BJ (cell line): ENCODE results near the gene LAMA5. TPM values are rescaled to one million over a fixed set of nuclear protein-coding genes. Genes with fewer than 3 reads are reported as not detected.

Experiments used
- CTCF ChIA-PET: fragments of 350-600 bp; formaldehyde crosslinking; extraction: SDS; loops from one replicate; lab custom pipeline; 2021; ENCODE audit warnings: antibody characterized with exemption, inconsistent platforms; lab: Yijun Ruan, JAX
- POLR2A ChIA-PET: fragments of 300-600 bp; sonication (Branson Sonifier 250); formaldehyde crosslinking; extraction: SDS; loops from one replicate; lab custom pipeline; 2021; ENCODE audit warnings: antibody characterized with exemption; lab: Charles Lee
- DNase-seq: peaks from one replicate; pipeline ENCODE4 v3.0.0-alpha.2; 2011; ENCODE audit warnings: low read depth
- H3K27me3 ChIP-seq: 2 replicates; pipeline ENCODE4 v1.6.0; 2011; ENCODE audit warnings: low read length; ENCODE audit not compliant: control insufficient read depth, insufficient read depth
- H3K36me3 ChIP-seq: 2 replicates; pipeline ENCODE4 v1.5.1; 2011; ENCODE audit warnings: low read length; ENCODE audit not compliant: control insufficient read depth, insufficient read depth
- H3K4me3 ChIP-seq: 2 replicates; pipeline ENCODE4 v1.5.1; 2011; ENCODE audit warnings: low read depth, mild to moderate bottlenecking, control low read depth, low read length
- polyA plus RNA-seq: library from polyadenylated mRNA; depleted of rRNA; stranded (reverse); fragments of >200 nt; gene quantifications from 2 replicates; pipeline ENCODE4 v1.2.3, GENCODE V29; 2011
- TF ChIP-seq, protein P1 (sequence below): IDR thresholded peaks from 2 replicates; pipeline ENCODE4 v1.5.1; 2011; ENCODE audit warnings: low read depth, mild to moderate bottlenecking, control low read depth, inconsistent platforms, low read length, moderate library complexity; ENCODE audit not compliant: insufficient read depth

Gene LAMA5
- polyA plus RNA-seq, 1 experiment, result 1.1 TPM

DNA sequence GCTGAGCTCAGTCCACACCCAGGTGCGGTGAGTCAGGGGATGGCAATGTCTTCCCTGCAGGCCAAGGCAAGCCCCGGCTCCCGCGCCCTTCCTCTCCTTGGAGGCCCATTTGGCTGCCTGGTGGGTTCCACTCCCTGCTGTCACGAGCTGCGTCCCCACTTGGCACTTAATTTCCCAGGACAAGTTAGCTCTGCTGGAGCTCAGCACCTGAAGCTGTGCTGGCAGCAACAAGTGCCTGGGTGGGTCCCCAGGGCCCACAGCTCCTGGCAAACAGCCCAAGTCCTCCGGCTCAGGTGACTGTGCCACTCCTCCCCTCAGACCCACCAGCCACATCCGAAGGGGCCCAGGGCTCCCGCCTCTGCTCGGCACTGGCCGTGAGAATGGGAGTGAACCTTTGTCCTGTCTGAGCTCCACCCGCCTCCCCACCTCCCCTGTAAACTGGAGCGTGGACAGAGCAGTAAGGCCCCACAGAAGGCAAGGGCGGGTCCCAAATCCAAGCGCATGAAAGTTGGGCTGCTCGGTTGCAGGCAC lies 16.9 kb downstream of the LAMA5 start:
- DNase-seq, result no peak
- TF ChIP-seq, protein P1, sequence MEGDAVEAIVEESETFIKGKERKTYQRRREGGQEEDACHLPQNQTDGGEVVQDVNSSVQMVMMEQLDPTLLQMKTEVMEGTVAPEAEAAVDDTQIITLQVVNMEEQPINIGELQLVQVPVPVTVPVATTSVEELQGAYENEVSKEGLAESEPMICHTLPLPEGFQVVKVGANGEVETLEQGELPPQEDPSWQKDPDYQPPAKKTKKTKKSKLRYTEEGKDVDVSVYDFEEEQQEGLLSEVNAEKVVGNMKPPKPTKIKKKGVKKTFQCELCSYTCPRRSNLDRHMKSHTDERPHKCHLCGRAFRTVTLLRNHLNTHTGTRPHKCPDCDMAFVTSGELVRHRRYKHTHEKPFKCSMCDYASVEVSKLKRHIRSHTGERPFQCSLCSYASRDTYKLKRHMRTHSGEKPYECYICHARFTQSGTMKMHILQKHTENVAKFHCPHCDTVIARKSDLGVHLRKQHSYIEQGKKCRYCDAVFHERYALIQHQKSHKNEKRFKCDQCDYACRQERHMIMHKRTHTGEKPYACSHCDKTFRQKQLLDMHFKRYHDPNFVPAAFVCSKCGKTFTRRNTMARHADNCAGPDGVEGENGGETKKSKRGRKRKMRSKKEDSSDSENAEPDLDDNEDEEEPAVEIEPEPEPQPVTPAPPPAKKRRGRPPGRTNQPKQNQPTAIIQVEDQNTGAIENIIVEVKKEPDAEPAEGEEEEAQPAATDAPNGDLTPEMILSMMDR, result no peak
- CTCF ChIA-PET, result interaction anchor here (0.9 to 1.0 kb wide), 2 partner anchors 19 to 26 kb away, joined by 3 to 4 read pairs; no protein-coding TSS in a partner anchor
- H3K4me3 ChIP-seq, result no peak overlapping the region
- H3K36me3 ChIP-seq, result peaks cover 1% of the 10 kb centered on the region; the same call in 1 of the 2 replicates
- POLR2A ChIA-PET, result no interaction called here
- H3K27me3 ChIP-seq, result no peaks in the 10 kb centered on the region

DNA sequence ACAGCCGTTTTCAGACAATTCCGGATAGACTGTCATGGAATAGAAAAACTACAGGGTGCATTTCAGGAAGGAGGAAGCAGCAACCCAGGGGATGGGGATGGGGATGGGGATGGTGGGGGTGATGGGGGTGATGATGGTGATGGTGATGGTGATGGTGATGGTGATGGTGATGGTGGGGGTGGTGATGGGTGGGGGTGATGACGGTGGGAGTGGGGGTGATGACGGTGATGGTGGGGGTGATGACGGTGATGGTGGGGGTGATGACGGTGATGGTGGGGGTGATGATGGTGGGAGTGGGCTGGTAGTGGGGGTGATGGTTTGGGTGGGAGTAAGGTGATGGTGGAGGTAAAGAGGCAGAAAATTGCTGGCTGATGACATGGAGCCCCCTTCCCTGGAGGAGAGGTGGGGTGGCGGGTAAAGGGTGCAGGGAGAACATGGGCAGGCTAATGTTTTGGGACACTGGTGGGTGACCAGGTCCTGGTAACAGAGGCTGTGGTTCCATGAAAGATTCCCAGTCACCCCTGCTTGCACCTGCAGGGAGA lies 17.5 kb downstream of the LAMA5 start:
- Histone ChIP-seq H3K4me3 (no peak overlapping the region), H3K27me3 (no peaks in the 10 kb centered on the region), H3K36me3 (peaks cover 1% of the 10 kb centered on the region; the same call in 1 of the 2 replicates)
- POLR2A ChIA-PET, result no interaction called here
- CTCF ChIA-PET, result interaction anchor here (1.0 kb wide), 1 partner anchor 26 kb away, joined by 4 read pairs; no protein-coding TSS in a partner anchor
- no peak for DNase-seq
- TF ChIP-seq, protein P1, result no peak

DNA sequence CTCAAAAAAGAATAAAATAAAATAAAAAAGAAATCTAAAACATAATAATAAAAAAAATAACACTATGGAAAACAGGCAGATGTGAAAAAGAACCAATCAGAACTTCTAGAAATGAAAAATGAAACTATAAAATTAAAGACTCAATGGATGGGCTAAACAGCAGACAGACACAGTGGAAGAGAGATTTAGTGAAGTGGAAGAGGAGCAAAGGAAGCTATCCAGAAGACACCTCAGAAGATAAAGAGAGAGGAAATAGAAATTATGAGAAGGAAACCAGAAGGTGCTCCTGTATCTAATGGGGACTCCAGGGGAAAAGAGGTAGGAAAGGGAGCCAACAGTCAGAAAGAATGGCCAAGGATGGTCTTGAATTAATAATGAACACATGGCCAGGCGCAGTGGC lies 18.5 kb downstream of the LAMA5 start:
- CTCF ChIA-PET, result no interaction called here

DNA sequence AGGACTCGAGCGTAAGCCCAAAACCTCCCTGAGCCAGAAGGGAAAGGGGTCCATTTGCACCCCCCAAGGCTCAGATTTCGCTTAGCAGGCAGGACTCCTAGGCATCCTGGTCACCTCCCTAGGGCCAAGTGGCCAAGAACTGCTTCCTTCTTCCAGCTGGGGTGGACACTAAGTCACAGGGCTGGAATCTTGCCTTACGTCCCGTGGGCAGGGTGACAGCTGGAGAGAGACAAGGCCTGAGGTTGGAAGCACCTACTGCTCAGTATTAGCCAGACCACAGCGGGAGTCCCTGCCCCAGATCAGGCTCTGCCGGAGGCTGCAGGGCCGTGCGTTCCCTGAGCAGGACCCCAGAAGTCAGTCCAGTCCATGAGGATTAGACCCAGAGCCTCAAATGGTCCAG lies 19.7 kb downstream of the LAMA5 start:
- DNase-seq, result no peak
- POLR2A ChIA-PET, result no interaction called here

More for the DNA sequence above, 18.5 kb downstream of the LAMA5 start:
- TF ChIP-seq, protein P1, result no peak
- POLR2A ChIA-PET, result no interaction called here
- H3K36me3 ChIP-seq, result peaks cover 1% of the 10 kb centered on the region; the same call in 1 of the 2 replicates
- H3K27me3 ChIP-seq, result no peaks in the 10 kb centered on the region
- no peak for DNase-seq
- no peak overlapping the region for H3K4me3 ChIP-seq

DNA sequence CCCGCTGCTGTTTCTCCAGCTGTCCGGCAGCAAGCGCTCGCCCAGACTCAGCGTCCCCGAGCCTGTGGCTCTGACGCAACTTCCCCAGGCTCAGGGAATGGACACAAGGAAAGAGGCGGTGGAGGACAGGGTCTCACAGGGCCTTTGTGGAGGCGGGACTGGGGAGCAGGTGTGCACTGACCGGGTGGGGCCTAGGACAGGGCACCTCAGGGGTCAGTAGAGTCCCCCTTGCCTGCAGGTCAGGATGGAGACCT lies 20.0 kb downstream of the LAMA5 start:
- ChIA-PET CTCF (no interaction called here), POLR2A (no interaction called here)
- H3K4me3 ChIP-seq, result no peak overlapping the region
- TF ChIP-seq, protein P1, result no peak
- DNase-seq, result no peak
- H3K36me3 ChIP-seq, result peaks cover 1% of the 10 kb centered on the region; the same call in 1 of the 2 replicates
- H3K27me3 ChIP-seq, result no peaks in the 10 kb centered on the region

More for the DNA sequence above, 19.7 kb downstream of the LAMA5 start:
- Histone ChIP-seq H3K36me3 (peaks cover 1% of the 10 kb centered on the region; the same call in 1 of the 2 replicates), H3K27me3 (no peaks in the 10 kb centered on the region), H3K4me3 (no peak overlapping the region)
- TF ChIP-seq, protein P1, result no peak
- CTCF ChIA-PET, result no interaction called here
